PC-9 (cell line): ENCODE measurements around the gene GRAP2. TPM values are rescaled to one million over a fixed set of nuclear protein-coding genes. Genes with fewer than 3 reads are reported as not detected.

ENCODE experiments used
- BruUV-seq: library from RNA; stranded (reverse); fragments of 400-500 nt; replicated peaks from 2 replicates; lab custom pipeline; 2021; lab: Mats Ljungman, UMichigan
- CTCF ChIA-PET: fragments of 300-600 bp; sonication (Branson Sonifier 250); formaldehyde crosslinking; loops from one replicate; lab custom pipeline; 2022; ENCODE audit warnings: antibody characterized with exemption; lab: Charles Lee
- POLR2A ChIA-PET: fragments of 300-600 bp; sonication (Branson Sonifier 250); formaldehyde crosslinking; loops from one replicate; lab custom pipeline; 2022; ENCODE audit warnings: antibody characterized with exemption; ENCODE audit not compliant: unreplicated experiment; lab: Charles Lee
- DNase-seq, 2 experiments: peaks; one replicate each; pipeline versions ENCODE4 v3.0.0 to v3.0.0-alpha.2; 2015 to 2022; ENCODE audit warnings: mixed read lengths in 1 of 2
- H2AFZ ChIP-seq: fragments of 200-600 bp; sonication (generic); 2 replicates; pipeline ENCODE4 v1.8.1; 2017; ENCODE audit warnings: antibody characterized with exemption
- H3F3A ChIP-seq: fragments of 200-600 bp; sonication (generic); 2 replicates; pipeline ENCODE4 v1.8.1; 2017; ENCODE audit warnings: antibody characterized with exemption, mild to moderate bottlenecking, low read depth; ENCODE audit not compliant: insufficient read depth
- H3K27ac ChIP-seq: fragments of 200-600 bp; sonication (generic); 2 replicates; pipeline ENCODE4 v1.6.1; 2016; ENCODE audit warnings: mixed run types
- H3K27me3 ChIP-seq: fragments of 200-600 bp; sonication (generic); 2 replicates; pipeline ENCODE4 v1.6.1; 2016; ENCODE audit warnings: low read depth, mixed run types; ENCODE audit not compliant: insufficient read depth
- H3K36me3 ChIP-seq: fragments of 200-600 bp; sonication (generic); 2 replicates; pipeline ENCODE4 v1.6.1; 2016; ENCODE audit warnings: low read depth, mixed run types
- H3K4me1 ChIP-seq: fragments of 200-600 bp; sonication (generic); replicated peaks from 2 replicates; pipeline ENCODE4 v1.6.1; 2016; ENCODE audit warnings: mixed run types; ENCODE audit not compliant: insufficient read depth
- H3K4me2 ChIP-seq: fragments of 200-600 bp; sonication (generic); 2 replicates; pipeline ENCODE4 v1.6.1; 2017; ENCODE audit warnings: mixed run types
- H3K4me3 ChIP-seq: fragments of 200-600 bp; sonication (generic); 2 replicates; pipeline ENCODE4 v1.6.1; 2016; ENCODE audit warnings: mixed run types
- H3K79me2 ChIP-seq: fragments of 200-600 bp; sonication (generic); 2 replicates; pipeline ENCODE4 v1.6.1; 2017; ENCODE audit warnings: low read depth, mixed run types
- H3K9me2 ChIP-seq: fragments of 200-600 bp; sonication (generic); 2 replicates; pipeline ENCODE4 v1.8.1; 2017; ENCODE audit warnings: mild to moderate bottlenecking; ENCODE audit not compliant: insufficient read depth
- H3K9me3 ChIP-seq: fragments of 200-600 bp; sonication (generic); 2 replicates; pipeline ENCODE4 v1.8.1; 2016; ENCODE audit warnings: low read depth; ENCODE audit not compliant: insufficient read depth
- H4K20me1 ChIP-seq: fragments of 200-600 bp; sonication (generic); 2 replicates; pipeline ENCODE4 v1.8.1; 2017; ENCODE audit not compliant: insufficient read depth
- EZH2 ChIP-seq: fragments of 200-600 bp; sonication (generic); IDR thresholded peaks from 2 replicates; pipeline ENCODE4 v1.8.0; 2017; ENCODE audit warnings: antibody characterized with exemption, low read depth
- intact Hi-C: fragments of 100-400 bp; cut with micrococcal nuclease; formaldehyde crosslinking; loops from one replicate; pipeline ENCODE4 v1.10.0; 2022; ENCODE audit not compliant: unreplicated experiment
- total RNA-seq: library from RNA; stranded (reverse); gene quantifications from 2 replicates; pipeline ENCODE4 v1.2.3, GENCODE V29; 2021
- TF ChIP-seq, protein P1 (sequence below): fragments of 200-600 bp; sonication (generic); conservative IDR thresholded peaks from 2 replicates; pipeline ENCODE4 v1.6.1; 2017; ENCODE audit warnings: mixed run types, antibody characterized with exemption, mild to moderate bottlenecking, moderate library complexity

The GRAP2 gene
- total RNA-seq, 1 experiment from 2014 or later = not detected

DNA sequence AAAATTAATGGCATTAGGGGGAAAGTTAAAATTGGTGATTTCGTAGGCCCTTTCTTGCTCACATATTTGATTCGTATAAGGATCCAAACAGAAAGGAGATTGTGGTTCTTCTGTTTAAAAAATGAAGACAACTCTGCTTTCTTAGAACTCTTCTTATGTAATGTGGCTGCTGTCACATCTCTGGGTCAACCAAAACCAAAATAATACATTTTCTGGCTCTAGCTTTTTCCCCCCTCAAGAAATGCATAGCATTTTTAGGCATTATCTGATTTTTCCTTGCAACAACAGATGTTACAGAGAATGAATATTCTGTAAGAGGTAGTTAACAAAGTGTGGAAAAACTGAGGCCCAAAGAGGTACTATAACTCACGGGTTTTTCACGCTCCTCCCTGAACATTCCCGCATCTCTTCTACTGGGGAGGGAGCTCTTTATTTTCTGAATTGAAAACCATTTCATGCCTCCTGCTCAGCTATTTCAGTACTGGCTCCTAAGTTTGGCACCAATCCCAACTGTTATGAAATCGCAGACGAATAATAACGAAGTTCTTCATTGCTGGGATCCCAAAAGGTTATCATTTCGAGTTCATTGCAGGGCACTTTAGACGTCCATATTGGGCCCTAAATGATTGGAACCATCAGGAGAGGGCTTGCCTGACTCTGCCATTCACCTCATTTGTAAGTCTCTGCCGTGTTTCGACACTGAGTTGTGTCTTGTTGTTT lies 17.1 kb downstream of the GRAP2 start:
- BruUV-seq = no TSS peak
- Histone ChIP-seq H3K9me2 (no peaks in the 10 kb centered on the region), H3K4me3 (no peak overlapping the region), H3K9me3 (no peaks in the 10 kb centered on the region), H3F3A (no peaks in the 10 kb centered on the region), H3K4me2 (no peak overlapping the region), H2AFZ (no peak overlapping the region), H3K4me1 (no peaks in the 10 kb centered on the region), H4K20me1 (no peaks in the 10 kb centered on the region), H3K79me2 (no peaks in the 10 kb centered on the region), H3K27ac (no peak overlapping the region), H3K27me3 (peaks cover 85% of the 10 kb centered on the region), H3K36me3 (no peaks in the 10 kb centered on the region)
- DNase-seq = no peak
- POLR2A ChIA-PET = interaction anchor here (0.6 kb wide), 1 partner anchor 10 kb away, joined by 10 read pairs; no protein-coding TSS in a partner anchor
- CTCF ChIA-PET = no interaction called here
- TF ChIP-seq EZH2 = no peak
- TF ChIP-seq, protein P1, sequence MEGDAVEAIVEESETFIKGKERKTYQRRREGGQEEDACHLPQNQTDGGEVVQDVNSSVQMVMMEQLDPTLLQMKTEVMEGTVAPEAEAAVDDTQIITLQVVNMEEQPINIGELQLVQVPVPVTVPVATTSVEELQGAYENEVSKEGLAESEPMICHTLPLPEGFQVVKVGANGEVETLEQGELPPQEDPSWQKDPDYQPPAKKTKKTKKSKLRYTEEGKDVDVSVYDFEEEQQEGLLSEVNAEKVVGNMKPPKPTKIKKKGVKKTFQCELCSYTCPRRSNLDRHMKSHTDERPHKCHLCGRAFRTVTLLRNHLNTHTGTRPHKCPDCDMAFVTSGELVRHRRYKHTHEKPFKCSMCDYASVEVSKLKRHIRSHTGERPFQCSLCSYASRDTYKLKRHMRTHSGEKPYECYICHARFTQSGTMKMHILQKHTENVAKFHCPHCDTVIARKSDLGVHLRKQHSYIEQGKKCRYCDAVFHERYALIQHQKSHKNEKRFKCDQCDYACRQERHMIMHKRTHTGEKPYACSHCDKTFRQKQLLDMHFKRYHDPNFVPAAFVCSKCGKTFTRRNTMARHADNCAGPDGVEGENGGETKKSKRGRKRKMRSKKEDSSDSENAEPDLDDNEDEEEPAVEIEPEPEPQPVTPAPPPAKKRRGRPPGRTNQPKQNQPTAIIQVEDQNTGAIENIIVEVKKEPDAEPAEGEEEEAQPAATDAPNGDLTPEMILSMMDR = no peak
- intact Hi-C loops = no loop called here

DNA sequence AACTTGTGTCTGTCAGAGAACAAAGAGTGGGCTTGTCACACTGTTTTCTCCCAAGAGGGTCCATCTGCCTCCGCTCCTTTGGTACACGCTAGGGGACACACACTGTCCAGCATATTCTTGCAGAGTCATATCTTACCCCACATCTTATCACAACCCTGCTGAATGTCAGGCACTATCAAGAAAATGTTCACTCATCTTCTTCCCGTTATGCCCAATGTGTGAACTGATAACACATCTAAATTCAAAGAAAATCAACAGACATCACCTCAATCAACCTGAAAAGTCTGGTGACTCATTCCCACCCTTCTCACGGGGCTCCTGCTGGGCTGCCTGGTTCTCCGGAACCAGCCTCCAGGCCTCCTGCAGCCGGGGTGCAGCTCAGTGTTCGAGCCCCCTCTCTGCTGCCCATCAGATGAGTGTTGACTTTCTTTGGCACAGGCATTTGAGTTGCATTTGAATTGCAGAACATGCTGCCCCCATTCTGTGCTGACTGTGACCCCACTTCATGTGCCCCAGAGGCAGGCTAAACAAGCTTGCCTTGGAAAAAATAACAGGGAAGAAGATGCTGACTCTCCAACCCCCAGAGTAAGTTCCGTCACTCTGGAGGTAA lies 19.4 kb downstream of the GRAP2 start:
- no peaks in the 10 kb centered on the region for H3K79me2 ChIP-seq
- POLR2A ChIA-PET = no interaction called here
- H3K36me3 ChIP-seq = no peaks in the 10 kb centered on the region
- H3K27me3 ChIP-seq = peaks cover 87% of the 10 kb centered on the region
- no peaks in the 10 kb centered on the region for H4K20me1 ChIP-seq
- no peak for DNase-seq
- no peak overlapping the region for H3K27ac ChIP-seq
- no peak overlapping the region for H3K4me3 ChIP-seq
- H2AFZ ChIP-seq = no peak overlapping the region
- TF ChIP-seq, protein P1 = no peak
- no peak for TF ChIP-seq EZH2
- H3F3A ChIP-seq = no peaks in the 10 kb centered on the region
- no TSS peak for BruUV-seq
- H3K4me2 ChIP-seq = no peak overlapping the region
- intact Hi-C loops = no loop called here
- H3K4me1 ChIP-seq = no peaks in the 10 kb centered on the region
- CTCF ChIA-PET = no interaction called here
- no peaks in the 10 kb centered on the region for H3K9me2 ChIP-seq
- no peaks in the 10 kb centered on the region for H3K9me3 ChIP-seq

DNA sequence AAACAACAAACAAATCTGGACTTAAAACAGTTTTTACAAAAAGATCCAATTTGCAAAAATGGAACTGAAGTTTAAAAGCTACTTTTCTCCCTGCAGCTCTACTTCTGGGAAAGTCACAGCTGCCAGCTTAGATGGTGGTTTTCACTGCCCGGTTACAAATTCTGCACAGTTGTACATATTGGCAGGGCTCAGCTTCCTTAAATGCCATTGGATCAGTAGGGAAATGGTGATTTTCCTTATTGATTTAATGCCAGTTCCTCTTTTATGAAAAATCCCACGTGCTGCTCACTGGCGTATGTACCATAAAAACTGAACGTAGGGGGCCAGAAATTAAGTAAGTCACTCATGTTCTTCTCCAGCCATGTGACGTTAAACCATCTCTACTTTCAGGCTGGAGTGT lies 22.8 kb downstream of the GRAP2 start:
- ChIA-PET CTCF (no interaction called here), POLR2A (interaction anchor here (0.7 to 0.8 kb wide), 2 partner anchors 713 to 1224 kb away, joined by 3 read pairs; no protein-coding TSS in a partner anchor)
- H3K4me3 ChIP-seq = no peak overlapping the region
- no peaks in the 10 kb centered on the region for H3K36me3 ChIP-seq
- no peak overlapping the region for H3K27ac ChIP-seq
- intact Hi-C loops = no loop called here
- DNase-seq = no peak
- no peak overlapping the region for H3K4me2 ChIP-seq
- H3K4me1 ChIP-seq = no peaks in the 10 kb centered on the region
- no peaks in the 10 kb centered on the region for H3K9me3 ChIP-seq
- peaks cover 93% of the 10 kb centered on the region for H3K27me3 ChIP-seq
- H4K20me1 ChIP-seq = no peaks in the 10 kb centered on the region
- no peaks in the 10 kb centered on the region for H3K79me2 ChIP-seq
- TF ChIP-seq, protein P1 = no peak
- no peak for TF ChIP-seq EZH2
- H2AFZ ChIP-seq = no peak overlapping the region
- no peaks in the 10 kb centered on the region for H3K9me2 ChIP-seq
- no peaks in the 10 kb centered on the region for H3F3A ChIP-seq
- BruUV-seq = no TSS peak
